GM12878 (cell line): ENCODE measurements around the gene MYH10. TPM values are rescaled to one million over a fixed set of nuclear protein-coding genes. Genes with fewer than 3 reads are reported as not detected.

ENCODE experiments used
- ATAC-seq: fragments of 200-7000 bp; cut with Tn5 transposase; 3 replicates; pipeline ENCODE4 v1.9.1; 2020; ENCODE audit warnings: mild to moderate bottlenecking, moderate library complexity
- BruUV-seq: library from RNA; stranded (reverse); fragments of 400-500 nt; replicated peaks from 2 replicates; lab custom pipeline; 2021; lab: Mats Ljungman, UMichigan
- CTCF ChIA-PET: fragments of 300-600 bp; sonication (Branson Sonifier 250); formaldehyde crosslinking; extraction: SDS; loops from one replicate; lab custom pipeline; 2021; ENCODE audit warnings: inconsistent platforms; lab: Yijun Ruan, JAX
- POLR2A ChIA-PET: fragments of 350-600 bp; formaldehyde crosslinking; extraction: SDS; loops from one replicate; lab custom pipeline; 2021; ENCODE audit warnings: inconsistent platforms; lab: Charles Lee
- RAD21 ChIA-PET: fragments of 300-600 bp; sonication (Branson Sonifier 250); formaldehyde crosslinking; loops from one replicate; lab custom pipeline; 2023; ENCODE audit warnings: antibody characterized with exemption; ENCODE audit not compliant: unreplicated experiment; lab: Charles Lee
- SMC1A ChIA-PET: fragments of 300-600 bp; sonication (Branson Sonifier 250); formaldehyde crosslinking; loops from one replicate; lab custom pipeline; 2023; ENCODE audit not compliant: unreplicated experiment, uncharacterized antibody; lab: Charles Lee
- DNase-seq: peaks from one replicate; pipeline ENCODE4 v3.0.0-alpha.2; 2011; ENCODE audit warnings: low read depth, low spot score
- FAIRE-seq: peaks from 3 replicates; lab custom pipeline; 2011; peaks lifted over from hg19 to GRCh38; lab: Jason Lieb, UNC
- H2AFZ ChIP-seq: 2 replicates; pipeline ENCODE4 v1.6.0; 2011; ENCODE audit warnings: low read depth, low read length, control low read depth; ENCODE audit not compliant: control insufficient read depth
- H3K27ac ChIP-seq: 2 replicates; pipeline ENCODE4 v1.5.1; 2011; ENCODE audit warnings: control low read depth; ENCODE audit not compliant: control insufficient read depth, insufficient read depth
- H3K27me3 ChIP-seq, 2 experiments: replicated peaks in 1 of 2; 2 replicates each; pipeline versions ENCODE4 v1.6.0 to v1.6.1; 2011; ENCODE audit warnings: low read length in 1 of 2; ENCODE audit not compliant: control insufficient read depth in 2 of 2, insufficient read depth in 2 of 2
- H3K36me3 ChIP-seq, 2 experiments: 2 replicates each; pipeline ENCODE4 v1.5.1; 2011; ENCODE audit warnings: low read length in 1 of 2; ENCODE audit not compliant: control insufficient read depth in 2 of 2, insufficient read depth in 2 of 2
- H3K4me1 ChIP-seq: 2 replicates; pipeline ENCODE4 v1.6.1; 2011; ENCODE audit warnings: mild to moderate bottlenecking, low read length, moderate library complexity, mixed read lengths; ENCODE audit not compliant: control insufficient read depth, insufficient read depth
- H3K4me2 ChIP-seq: 2 replicates; pipeline ENCODE4 v1.6.0; 2011; ENCODE audit warnings: control low read depth; ENCODE audit not compliant: control insufficient read depth, insufficient read depth
- H3K4me3 ChIP-seq: fragments of 200-600 bp; sonication (generic); 2 replicates; pipeline ENCODE4 v1.5.1; 2016
- H3K79me2 ChIP-seq: 2 replicates; pipeline ENCODE4 v1.6.0; 2011; ENCODE audit warnings: low read length; ENCODE audit not compliant: control insufficient read depth, insufficient read depth
- H3K9ac ChIP-seq: 2 replicates; pipeline ENCODE4 v1.8.0; 2011; ENCODE audit warnings: low read length, control low read depth, mixed read lengths; ENCODE audit not compliant: control insufficient read depth, insufficient read depth
- H3K9me3 ChIP-seq: replicated peaks from 3 replicates; pipeline ENCODE4 v1.5.1; 2011; ENCODE audit warnings: mild to moderate bottlenecking, low read length; ENCODE audit not compliant: control insufficient read depth, insufficient read depth
- H4K20me1 ChIP-seq: 2 replicates; pipeline ENCODE4 v1.6.0; 2011; ENCODE audit not compliant: control insufficient read depth, insufficient read depth
- ETV6 ChIP-seq, 2 experiments: fragments of 450-650 bp in 1 of 2; IDR thresholded peaks in 1 of 2; conservative IDR thresholded peaks in 1 of 2; 2 replicates each; pipeline ENCODE4 v1.6.1; 2014; ENCODE audit warnings: antibody characterized with exemption in 1 of 2, borderline replicate concordance in 1 of 2, low read depth in 1 of 2, mild to moderate bottlenecking in 1 of 2, moderate library complexity in 1 of 2
- FOXK2 ChIP-seq: fragments of 450-650 bp; IDR thresholded peaks from 2 replicates; pipeline ENCODE4 v1.6.1; 2017; ENCODE audit warnings: mild to moderate bottlenecking, moderate library complexity
- FOXM1 ChIP-seq: IDR thresholded peaks from 2 replicates; pipeline ENCODE4 v1.6.1; 2012; ENCODE audit warnings: low read depth, mild to moderate bottlenecking, inconsistent platforms, low read length, moderate library complexity
- NFIC ChIP-seq: IDR thresholded peaks from 2 replicates; pipeline ENCODE4 v1.6.1; 2012; ENCODE audit warnings: low read depth, mild to moderate bottlenecking, inconsistent platforms, low read length, moderate library complexity
- NR2F1 ChIP-seq: fragments of 450-650 bp; conservative IDR thresholded peaks from 2 replicates; pipeline ENCODE4 v1.6.1; 2017; ENCODE audit warnings: mild to moderate bottlenecking
- POLR2AphosphoS2 ChIP-seq: IDR thresholded peaks from 2 replicates; pipeline ENCODE4 v1.6.1; 2011; ENCODE audit warnings: low read depth, mild to moderate bottlenecking, low read length, improper control_type of control experiment, moderate library complexity
- STAT1 ChIP-seq: fragments of 450-650 bp; conservative IDR thresholded peaks from 2 replicates; pipeline ENCODE4 v1.6.1; 2014; ENCODE audit warnings: antibody characterized with exemption, mild to moderate bottlenecking
- SUPT20H ChIP-seq: IDR thresholded peaks from 2 replicates; pipeline ENCODE4 v1.6.1; 2011; ENCODE audit warnings: low read depth, mild to moderate bottlenecking, low read length, moderate library complexity, borderline replicate concordance; ENCODE audit not compliant: control insufficient read depth
- WRNIP1 ChIP-seq: IDR thresholded peaks from 2 replicates; pipeline ENCODE4 v1.6.1; 2011; ENCODE audit warnings: low read depth, low read length, improper control_type of control experiment, borderline replicate concordance
- ZBED1 ChIP-seq: IDR thresholded peaks from 2 replicates; pipeline ENCODE4 v1.6.1; 2016; ENCODE audit warnings: borderline replicate concordance
- ZBTB33 ChIP-seq: fragments of 450-650 bp; IDR thresholded peaks from 2 replicates; pipeline ENCODE4 v1.6.1; 2017; ENCODE audit warnings: mild to moderate bottlenecking
- ZNF592 ChIP-seq: fragments of 450-650 bp; IDR thresholded peaks from 2 replicates; pipeline ENCODE4 v1.6.1; 2017; ENCODE audit warnings: mild to moderate bottlenecking, moderate library complexity
- ZSCAN29 ChIP-seq: fragments of 450-650 bp; IDR thresholded peaks from 2 replicates; pipeline ENCODE4 v1.6.1; 2017; ENCODE audit warnings: mild to moderate bottlenecking, moderate library complexity
- WGBS: methylation state at CpG from one replicate; pipeline ENCODE4 v1.1.6; 2016; ENCODE audit warnings: low lambda C conversion rate; ENCODE audit not compliant: insufficient replicate concordance, insufficient coverage; ENCODE audit errors: missing lambda C conversion rate; 5-methylcytosine and 5-hydroxymethylcytosine counted together
- in situ Hi-C: fragments of 300-500 bp; cut with MboI; formaldehyde crosslinking; loops from 9 replicates; pipeline ENCODE4 v1.14.3; 2018; ENCODE audit warnings: mixed read lengths
- intact Hi-C: fragments of 100-400 bp; cut with micrococcal nuclease; formaldehyde crosslinking; loops from one replicate; pipeline ENCODE4 v1.14.2; 2022; ENCODE audit not compliant: unreplicated experiment
- polyA plus RNA-seq, 11 experiments: library from polyadenylated mRNA; depleted of rRNA in 4 of 11; unstranded in 6 of 11; stranded (reverse) in 5 of 11; fragments of >200 nt; fragmentation: Nextera tagmentation in 4 of 11; fragmentation: Illumina TruSeq in 1 of 11; extraction: Ambion mirVana in 4 of 11; extraction: Trizol in 1 of 11; gene quantifications; 1 replicate in 1 of 11; 2 replicates in 10 of 11; pipeline versions ENCODE4 v1.2.1 to v1.2.3, GENCODE V29; 2011 to 2016; ENCODE audit warnings: inconsistent platforms in 2 of 11, missing spikeins in 2 of 11, low read depth in 1 of 11
- total RNA-seq, 4 experiments: library from RNA; depleted of rRNA in 3 of 4; stranded (reverse); fragments of >200 nt in 3 of 4; fragmentation: Illumina TruSeq in 1 of 4; extraction: Trizol in 1 of 4; gene quantifications; 2 replicates each; pipeline versions ENCODE4 v1.2.1 to v1.2.3, GENCODE V29; 2013 to 2021
- TF ChIP-seq, protein P1 (sequence below): IDR thresholded peaks from 2 replicates; pipeline ENCODE4 v1.6.1; 2012; ENCODE audit warnings: low read depth, low read length, improper control_type of control experiment

MYH10 gene
- total and polyA plus RNA-seq, 10 of the 15 experiments (the other 5 are each of a cell fraction or from before 2014, with no cell fraction given), result 0.33 to 7.1 (median 1.0) TPM

DNA sequence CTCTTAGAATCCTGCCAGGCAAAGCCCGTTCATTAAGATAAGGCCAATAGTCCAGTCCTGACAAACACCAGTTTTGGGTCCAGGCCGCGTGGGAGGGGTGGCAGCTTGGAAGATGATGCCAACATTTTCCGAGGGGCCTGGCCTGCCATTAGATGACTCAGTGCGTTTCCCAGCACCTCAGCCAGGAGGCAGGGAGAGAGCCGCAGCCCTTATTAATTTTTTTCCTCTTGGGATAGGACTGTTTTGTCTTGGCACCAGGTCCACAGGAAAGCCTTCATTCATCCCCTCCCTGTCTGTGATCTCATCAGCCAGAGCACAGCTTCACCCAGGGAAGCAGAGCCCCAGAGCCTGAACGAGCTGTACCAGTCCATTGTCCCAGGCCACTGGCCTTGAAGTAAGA is 199.6 kb downstream of the MYH10 start:
- in situ Hi-C loops, result no loop called here
- H3K27ac ChIP-seq, result no peak overlapping the region
- BruUV-seq, result no TSS peak

DNA sequence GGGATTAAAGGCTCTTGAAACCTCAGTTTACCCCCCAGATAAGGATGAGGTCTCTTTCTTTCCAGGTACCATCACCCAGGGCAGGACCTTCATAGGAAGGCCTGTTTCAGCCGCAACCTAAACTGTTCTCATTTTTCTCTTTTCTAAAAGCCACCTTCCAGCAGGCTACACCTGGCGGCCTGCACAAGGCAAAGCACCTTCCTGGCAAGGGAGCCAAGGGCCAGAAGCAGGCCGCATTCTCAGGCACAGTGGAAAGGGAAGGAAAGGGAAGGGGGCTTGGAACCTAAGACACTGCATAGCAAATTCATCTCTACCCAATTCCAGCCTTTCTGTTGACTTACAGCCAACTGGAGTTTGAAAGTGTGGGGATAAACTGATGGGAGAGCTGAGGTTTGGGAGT is 203.7 kb downstream of the MYH10 start:
- intact Hi-C loops, result no loop called here
- no peak for TF ChIP-seq ZBTB33
- TF ChIP-seq ZNF592, result no peak
- TF ChIP-seq FOXM1, result no peak
- TF ChIP-seq WRNIP1, result no peak
- TF ChIP-seq STAT1, result no peak

More for the DNA sequence above, 199.6 kb downstream of the MYH10 start:
- Histone ChIP-seq H3K4me3 (no peak overlapping the region), H3K9ac (no peak overlapping the region), H2AFZ (no peak overlapping the region), H3K36me3 (no peaks in the 10 kb centered on the region), H3K4me2 (no peak overlapping the region), H3K9me3 (no peaks in the 10 kb centered on the region), H3K4me1 (no peaks in the 10 kb centered on the region), H3K79me2 (peaks cover 2% of the 10 kb centered on the region), H4K20me1 (no peaks in the 10 kb centered on the region), H3K27me3 (peaks cover 0 to 2% of the 10 kb centered on the region in 2 experiments; a peak in 2 of 4 replicates)
- FAIRE-seq (no peak), DNase-seq (no peak), ATAC-seq (no peak)
- 39% methylated on average over 7 of the region's 7 CpGs for WGBS
- intact Hi-C loops, result no loop called here
- ChIA-PET SMC1A (no interaction called here), RAD21 (no interaction called here), POLR2A (interaction anchor here (1.3 kb wide), 1 partner anchor 11 kb away, joined by 3 read pairs; no protein-coding TSS in a partner anchor), CTCF (no interaction called here)
- TF ChIP-seq POLR2AphosphoS2 (no peak), NR2F1 (no peak), ETV6 (conservative IDR thresholded peaks at IDR 0.05 in 1 of 2, IDR thresholded peaks at IDR 0.05 in 1 of 2; ENCODE audit: borderline replicate concordance in 1 of 2, low read depth in 1 of 2) (no peak), ZBED1 (no peak), ZSCAN29 (no peak), NFIC (no peak), SUPT20H (no peak), FOXK2 (no peak)
- TF ChIP-seq, protein P1, sequence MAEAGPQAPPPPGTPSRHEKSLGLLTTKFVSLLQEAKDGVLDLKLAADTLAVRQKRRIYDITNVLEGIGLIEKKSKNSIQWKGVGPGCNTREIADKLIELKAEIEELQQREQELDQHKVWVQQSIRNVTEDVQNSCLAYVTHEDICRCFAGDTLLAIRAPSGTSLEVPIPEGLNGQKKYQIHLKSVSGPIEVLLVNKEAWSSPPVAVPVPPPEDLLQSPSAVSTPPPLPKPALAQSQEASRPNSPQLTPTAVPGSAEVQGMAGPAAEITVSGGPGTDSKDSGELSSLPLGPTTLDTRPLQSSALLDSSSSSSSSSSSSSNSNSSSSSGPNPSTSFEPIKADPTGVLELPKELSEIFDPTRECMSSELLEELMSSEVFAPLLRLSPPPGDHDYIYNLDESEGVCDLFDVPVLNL, result no peak

More for the DNA sequence above, 203.7 kb downstream of the MYH10 start:
- Histone ChIP-seq H3K27ac (no peak overlapping the region), H4K20me1 (no peaks in the 10 kb centered on the region), H3K4me2 (no peak overlapping the region), H3K4me3 (no peak overlapping the region), H2AFZ (no peak overlapping the region), H3K4me1 (no peaks in the 10 kb centered on the region), H3K9ac (no peak overlapping the region), H3K27me3 (peaks cover 0 to 3% of the 10 kb centered on the region in 2 experiments; a peak in 2 of 4 replicates), H3K36me3 (no peaks in the 10 kb centered on the region), H3K9me3 (no peaks in the 10 kb centered on the region), H3K79me2 (no peaks in the 10 kb centered on the region)
- ChIA-PET CTCF (interaction anchor here (0.6 to 1.8 kb wide), 3 partner anchors 17 to 566 kb away, joined by 3 to 5 read pairs (median 4); no protein-coding TSS in a partner anchor), POLR2A (no interaction called here), RAD21 (no interaction called here), SMC1A (interaction anchor here (1.7 kb wide), 1 partner anchor 17 kb away, joined by 5 read pairs; no protein-coding TSS in a partner anchor)
- DNase-seq (no peak), ATAC-seq (no peak), FAIRE-seq (no peak)
- in situ Hi-C loops, result no loop called here
- WGBS, result 48% methylated on average over 3 of the region's 3 CpGs
- no TSS peak for BruUV-seq
